ENCODE data around the gene FAM222A.

- TF ChIP-seq CTCF (IDR thresholded peaks at IDR 0.05; ENCODE audit: low read depth, low read length) = no peak
- no peak for TF ChIP-seq EZH2phosphoT487 (IDR thresholded peaks at IDR 0.05; ENCODE audit: low read depth)
Observed at GRCh38 chr12:109681986-109682707, 31.5 kb upstream of the FAM222A start.

All from OCI-LY3 (cell line).